GM10248 (cell line): ENCODE data around the gene RAB11A.
A peak's percentile ranks its signal among the peaks of the same experiment; 100 is the strongest.

ENCODE experiments used
- CTCF ChIA-PET: fragments of 300-600 bp; sonication (Branson Sonifier 250); formaldehyde crosslinking; extraction: SDS; loops from one replicate; lab custom pipeline; 2021; ENCODE audit warnings: antibody characterized with exemption; lab: Yijun Ruan, JAX
- POLR2A ChIA-PET: fragments of 350-650 bp; sonication (Branson Sonifier 250); formaldehyde crosslinking; extraction: SDS; loops from one replicate; lab custom pipeline; 2020; ENCODE audit warnings: antibody characterized with exemption; lab: Yijun Ruan, JAX
- DNase-seq: peaks from one replicate; pipeline ENCODE4 v3.0.0; 2012; ENCODE audit errors: extremely low spot score
- CTCF ChIP-seq: IDR thresholded peaks from 2 replicates; pipeline ENCODE4 v1.5.1; 2012; ENCODE audit warnings: mild to moderate bottlenecking, low read depth; ENCODE audit errors: extremely low read depth, missing control alignments, control extremely low read depth

Gene RAB11A

GRCh38 chr15:65916664-65917406 is 47.5 kb downstream of the RAB11A start:
- CTCF ChIA-PET, result interaction anchor here (0.6 to 4.3 kb wide), 22 partner anchors 11 to 555 kb away, joined by 3 to 43 read pairs (median 4); no protein-coding TSS in a partner anchor
- POLR2A ChIA-PET, result interaction anchor here (0.8 to 1.1 kb wide), 2 partner anchors 13 to 612 kb away, joined by 3 to 4 read pairs; partner anchors contain the start of gene RNU5B-1
- DNase-seq, result peak; percentile 85
- TF ChIP-seq CTCF, result peak; percentile 90

GRCh38 chr15:65917407-65917756 is 48.1 kb downstream of the RAB11A start:
- CTCF ChIA-PET, result interaction anchor here (0.6 to 4.3 kb wide), 19 partner anchors 10 to 555 kb away, joined by 3 to 43 read pairs (median 4); no protein-coding TSS in a partner anchor
- no peak for TF ChIP-seq CTCF
- POLR2A ChIA-PET, result interaction anchor here (0.8 to 1.1 kb wide), 2 partner anchors 14 to 613 kb away, joined by 3 to 4 read pairs; partner anchors contain the start of gene RNU5B-1
- DNase-seq, result no peak

GRCh38 chr15:65917936-65918335 is 48.6 kb downstream of the RAB11A start:
- POLR2A ChIA-PET, result interaction anchor here (1.1 kb wide), 1 partner anchor 613 kb away, joined by 3 read pairs; the partner anchor contains the start of gene RNU5B-1
- no peak for TF ChIP-seq CTCF
- CTCF ChIA-PET, result interaction anchor here (1.0 to 4.3 kb wide), 12 partner anchors 10 to 554 kb away, joined by 3 to 43 read pairs (median 5); no protein-coding TSS in a partner anchor
- DNase-seq, result no peak

GRCh38 chr15:65918357-65918920 is 49.1 kb downstream of the RAB11A start:
- no peak for TF ChIP-seq CTCF
- no peak for DNase-seq
- POLR2A ChIA-PET, result no interaction called here
- CTCF ChIA-PET, result interaction anchor here (1.0 to 4.3 kb wide), 10 partner anchors 9 to 370 kb away, joined by 3 to 43 read pairs (median 5); no protein-coding TSS in a partner anchor

- ChIA-PET CTCF (interaction anchor here (1.0 to 4.3 kb wide), 7 partner anchors 9 to 272 kb away, joined by 3 to 43 read pairs (median 5); no protein-coding TSS in a partner anchor), POLR2A (no interaction called here)
- TF ChIP-seq CTCF, result no peak
- DNase-seq, result no peak
Observed at GRCh38 chr15:65918945-65919344, 49.7 kb downstream of the RAB11A start.

GRCh38 chr15:65919353-65919752 is 50.1 kb downstream of the RAB11A start:
- no peak for TF ChIP-seq CTCF
- DNase-seq, result no peak
- ChIA-PET POLR2A (no interaction called here), CTCF (interaction anchor here (1.4 to 3.0 kb wide), 2 partner anchors 8 to 21 kb away, joined by 4 to 10 read pairs; no protein-coding TSS in a partner anchor)
